HG03378 (cell line): Measurements from ENCODE around the gene CCDC134.
"Not testable (repeated sequence)": the region's sequence is repeated elsewhere in the genome, so short reads cannot be mapped to it uniquely, and the experiment has no call there.

Experiments
- ATAC-seq: cut with Tn5 transposase; IDR thresholded peaks from one replicate; pipeline ENCODE4 v1.9.1; 2021; ENCODE audit warnings: mild to moderate bottlenecking, moderate library complexity; ENCODE audit not compliant: unreplicated experiment

CCDC134 gene

GRCh38 chr22:41841085-41841712 is 40.7 kb downstream of the CCDC134 start:
- ATAC-seq = no peak

- no peak for ATAC-seq
These were observed 42.8 kb downstream of the CCDC134 start for GRCh38 chr22:41842996-41843970.

GRCh38 chr22:41844036-41844435 is 43.6 kb downstream of the CCDC134 start:
- ATAC-seq = no peak

- ATAC-seq = no peak
These were observed 44.0 kb downstream of the CCDC134 start for GRCh38 chr22:41844513-41844912.

GRCh38 chr22:41845380-41846267 is 45.1 kb downstream of the CCDC134 start:
- ATAC-seq = no peak

GRCh38 chr22:41846268-41846987 is 45.9 kb downstream of the CCDC134 start:
- no peak for ATAC-seq

- no peak for ATAC-seq
These were observed 46.8 kb downstream of the CCDC134 start for GRCh38 chr22:41847300-41847699.

GRCh38 chr22:41848468-41848867 is 48.0 kb downstream of the CCDC134 start:
- ATAC-seq = no peak

- ATAC-seq = no peak
These were observed 56.0 kb downstream of the CCDC134 start for GRCh38 chr22:41856469-41856868.

GRCh38 chr22:41857155-41857859 is 56.8 kb downstream of the CCDC134 start:
- no peak for ATAC-seq

- ATAC-seq = no peak
These were observed 57.4 kb downstream of the CCDC134 start for GRCh38 chr22:41857860-41858199.

GRCh38 chr22:41862160-41862529 is 61.7 kb downstream of the CCDC134 start:
- peak; percentile 41 for ATAC-seq

- peak; percentile 53 for ATAC-seq
These were observed 62.2 kb downstream of the CCDC134 start for GRCh38 chr22:41862530-41863266.

GRCh38 chr22:41863472-41863871 is 63.0 kb downstream of the CCDC134 start:
- no peak for ATAC-seq

- no peak for ATAC-seq
These were observed 68.1 kb downstream of the CCDC134 start for GRCh38 chr22:41868556-41868955.

GRCh38 chr22:41870081-41870480 is 69.6 kb downstream of the CCDC134 start:
- not testable (repeated sequence) for ATAC-seq

GRCh38 chr22:41870786-41871185 is 70.3 kb downstream of the CCDC134 start:
- no peak for ATAC-seq

GRCh38 chr22:41873391-41873790 is 72.9 kb downstream of the CCDC134 start:
- no peak for ATAC-seq

GRCh38 chr22:41874090-41874489 is 73.6 kb downstream of the CCDC134 start:
- ATAC-seq = no peak
